T47D (cell line): ENCODE measurements around the gene OR11H6.
A peak's percentile ranks its signal among the peaks of the same experiment; 100 is the strongest.
"Not testable (repeated sequence)": the region's sequence is repeated elsewhere in the genome, so short reads cannot be mapped to it uniquely, and the experiment has no call there.

ENCODE experiments used
- DNase-seq, 2 experiments: peaks; one replicate each; pipeline versions ENCODE4 v3.0.0 to v3.0.0-alpha.2; 2011 to 2012; ENCODE audit warnings: low read depth in 1 of 2, low spot score in 1 of 2
- JUND ChIP-seq: IDR thresholded peaks from 2 replicates; pipeline ENCODE4 v1.6.1; 2012; ENCODE audit warnings: low read depth
- in situ Hi-C: cut with HindIII; loops from 2 replicates; pipeline ENCODE4 v1.10.0; 2016; ENCODE audit warnings: low sequenced_read_pairs, low pct_unique_long_range_greater_than_20kb

OR11H6 gene

DNA sequence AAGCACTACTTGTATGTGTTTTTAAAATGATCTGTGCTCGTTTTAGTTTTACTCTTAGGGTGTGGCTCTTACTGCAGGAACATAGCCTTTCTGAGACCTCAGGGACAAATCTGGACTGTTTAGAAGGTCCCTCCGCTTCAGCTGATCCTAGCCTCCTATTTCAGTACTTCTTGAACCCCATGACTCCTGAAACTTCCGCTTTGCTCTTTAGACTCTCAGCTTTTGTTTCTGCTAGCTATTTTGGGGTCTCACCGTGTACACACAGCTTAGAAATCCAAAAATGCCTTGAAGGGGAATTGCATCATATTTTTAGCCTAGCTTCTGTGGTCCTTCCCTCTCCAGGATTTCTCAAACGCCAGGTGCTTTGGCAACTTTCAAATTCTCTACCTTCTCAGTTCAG is 24.5 kb upstream of the OR11H6 start:
- in situ Hi-C loops: no loop called here
- DNase-seq: no peak
- no peak for TF ChIP-seq JUND

DNA sequence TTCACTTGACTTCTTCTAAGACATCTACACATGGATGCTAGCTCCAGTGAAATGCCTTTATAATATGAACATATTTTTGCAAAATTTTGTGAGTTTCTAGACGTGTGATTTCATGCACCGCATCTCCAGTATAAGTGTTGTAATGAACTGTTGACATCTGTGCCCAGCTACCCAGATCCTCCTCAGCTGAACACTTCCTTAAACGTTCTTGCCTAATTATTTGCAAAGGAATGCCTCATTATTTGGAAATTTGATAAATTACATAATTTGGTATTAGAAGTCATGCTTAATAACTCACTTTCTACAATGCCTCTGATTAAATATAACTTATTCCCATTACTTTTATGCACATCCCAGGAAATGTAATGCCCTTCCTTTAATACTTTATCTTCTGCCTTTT is 18.8 kb upstream of the OR11H6 start:
- no peak for DNase-seq
- in situ Hi-C loops: no loop called here
- no peak for TF ChIP-seq JUND

DNA sequence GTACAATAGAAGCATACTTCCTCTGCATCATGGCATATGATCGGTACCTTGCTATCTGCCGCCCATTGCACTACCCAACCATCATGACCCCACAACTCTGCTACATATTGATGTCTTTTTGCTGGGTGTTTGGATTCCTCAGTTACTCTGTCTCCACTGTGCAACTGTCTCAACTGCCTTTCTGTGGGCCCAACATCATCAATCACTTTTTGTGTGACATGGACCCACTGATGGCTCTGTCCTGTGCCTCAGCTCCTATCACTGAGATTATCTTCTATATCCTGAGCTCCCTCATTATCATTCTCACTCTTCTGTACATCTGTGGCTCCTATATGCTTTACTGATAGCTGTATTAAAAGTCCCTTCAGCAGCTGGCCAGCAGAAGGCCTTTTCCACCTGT is 13.9 kb upstream of the OR11H6 start:
- DNase-seq: no peak
- TF ChIP-seq JUND: no peak
- in situ Hi-C loops: no loop called here

DNA sequence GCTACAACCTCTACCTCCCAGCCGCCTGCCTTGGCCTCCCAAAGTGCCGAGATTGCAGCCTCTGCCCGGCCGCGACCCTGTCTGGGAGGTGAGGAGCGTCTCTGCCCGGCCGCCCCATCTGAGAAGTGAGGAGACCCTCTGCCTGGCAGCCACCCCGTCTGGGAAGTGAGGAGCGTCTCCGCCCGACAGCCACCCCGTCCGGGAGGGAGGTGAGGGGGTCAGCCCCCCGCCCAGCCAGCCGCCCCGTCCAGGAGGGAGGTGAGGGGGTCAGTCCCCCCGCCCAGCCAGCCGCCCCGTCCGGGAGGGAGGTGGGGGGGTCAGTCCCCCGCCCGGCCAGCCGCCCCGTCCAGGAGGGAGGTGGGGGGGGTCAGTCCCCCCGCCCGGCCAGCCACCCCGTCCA is 11.1 kb upstream of the OR11H6 start:
- DNase-seq, in situ Hi-C loops: not testable (repeated sequence)

DNA sequence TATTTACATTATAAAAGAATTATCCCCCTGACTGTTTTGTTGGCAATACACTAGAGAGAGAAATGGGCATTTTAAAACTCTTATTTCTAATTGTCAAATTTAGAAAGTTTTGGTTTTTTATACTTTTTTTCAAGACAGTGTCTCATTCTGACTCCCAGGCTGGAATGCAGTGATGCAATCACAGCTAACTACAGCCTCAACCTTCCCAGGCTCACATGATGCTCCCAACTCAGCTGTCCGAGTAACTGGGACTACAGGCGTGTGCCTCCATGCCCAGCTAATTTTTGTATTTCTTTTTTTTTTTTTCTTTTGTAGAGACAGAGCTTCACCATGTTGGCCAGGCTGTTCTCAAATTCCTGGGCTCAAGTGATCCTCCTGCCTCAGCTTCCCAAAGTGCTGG is 8.3 kb upstream of the OR11H6 start:
- in situ Hi-C loops: no loop called here

DNA sequence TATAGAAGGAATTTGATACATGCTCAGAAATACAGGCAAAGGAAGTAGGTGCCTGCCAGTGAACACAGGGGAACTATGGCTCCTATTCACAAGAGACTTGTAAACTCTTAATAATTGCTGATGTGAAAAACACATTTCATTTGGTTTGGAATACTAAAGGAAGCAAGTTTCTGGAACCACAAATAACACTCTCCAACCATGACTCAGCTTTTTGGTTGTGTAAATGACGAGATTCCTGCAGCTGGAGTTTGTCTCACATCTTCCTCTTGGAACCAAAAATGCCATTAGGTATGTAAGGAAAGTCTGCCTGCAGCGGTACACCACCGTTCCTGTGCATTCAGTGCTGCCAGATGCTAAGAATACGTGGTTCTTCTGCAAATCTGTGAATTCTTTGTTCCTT is 4.5 kb upstream of the OR11H6 start:
- no peak for TF ChIP-seq JUND
- peak in 1 of 2 experiments; percentile 6 for DNase-seq
- in situ Hi-C loops: no loop called here

More for the DNA sequence above, 8.3 kb upstream of the OR11H6 start:
- no peak for DNase-seq
- no peak for TF ChIP-seq JUND

DNA sequence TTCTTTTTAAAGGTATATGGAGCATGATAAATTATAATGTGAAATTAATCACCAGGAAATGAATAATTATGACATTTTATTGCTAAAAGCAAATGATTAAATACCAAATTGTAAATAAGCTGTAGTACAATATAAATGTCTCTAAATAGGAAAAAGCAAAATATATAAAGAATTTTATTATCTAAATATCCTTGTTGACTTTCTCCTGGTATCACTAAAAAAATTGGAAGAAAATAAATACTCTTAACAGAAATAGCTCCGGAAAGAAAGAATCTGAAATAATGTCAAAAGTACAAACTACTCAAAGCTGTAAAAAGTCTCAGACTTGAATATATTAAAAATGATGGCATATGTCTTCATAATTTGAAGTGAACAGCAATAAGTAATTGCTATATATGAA is 5.2 kb downstream of the OR11H6 start, which contains the start of gene OR11H7:
OR11H7 (plus strand) TSS at position 301 of the 400 bp plus-strand sequence.
- no peak for DNase-seq
- no peak for TF ChIP-seq JUND
- in situ Hi-C loops: no loop called here

DNA sequence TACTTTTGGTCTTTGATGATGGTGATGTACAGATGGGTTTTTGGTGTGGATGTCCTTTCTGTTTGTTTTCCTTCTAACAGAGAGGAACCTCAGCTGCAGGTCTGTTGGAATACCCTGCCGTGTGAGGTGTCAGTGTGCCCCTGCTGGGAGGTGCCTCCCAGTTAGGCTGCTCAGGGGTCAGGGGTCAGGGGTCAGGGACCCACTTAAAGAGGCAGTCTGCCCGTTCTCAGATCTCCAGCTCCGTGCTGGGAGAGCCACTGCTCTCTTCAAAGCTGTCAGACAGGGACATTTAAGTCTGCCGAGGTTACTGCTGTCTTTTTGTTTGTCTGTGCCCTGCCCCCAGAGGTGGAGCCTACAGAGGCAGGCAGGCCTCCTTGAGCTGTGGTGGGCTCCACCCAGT is 11.9 kb downstream of the OR11H6 start:
- in situ Hi-C loops, DNase-seq: not testable (repeated sequence)

DNA sequence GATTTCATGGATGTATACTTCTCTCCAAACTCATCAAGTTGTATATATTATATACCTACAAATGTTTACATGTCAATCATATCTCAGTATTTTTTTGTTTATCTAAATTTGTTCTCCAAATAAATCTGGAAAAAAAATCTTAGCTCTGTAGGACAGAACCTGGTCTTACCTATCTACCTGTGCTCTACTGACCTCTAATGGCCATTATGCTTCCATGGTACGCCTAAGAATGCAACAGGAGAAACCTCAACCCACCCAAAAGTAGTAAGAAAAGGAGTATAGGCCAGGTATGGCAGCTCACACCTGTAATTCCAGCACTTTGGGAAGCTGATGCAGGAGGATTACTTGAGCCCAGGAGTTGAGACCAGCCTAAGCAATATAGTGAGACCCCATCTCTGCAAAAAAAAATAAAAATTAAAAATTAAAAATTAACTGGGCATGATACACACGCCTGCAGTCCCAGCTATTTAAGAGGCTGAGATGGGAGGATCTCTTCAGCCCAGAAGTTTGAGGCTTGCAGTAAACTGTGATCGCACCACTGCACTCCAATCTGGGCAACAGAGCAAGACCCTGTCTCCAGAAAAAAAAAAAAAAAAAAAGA is 24.2 kb downstream of the OR11H6 start:
- in situ Hi-C loops: no loop called here
- TF ChIP-seq JUND: no peak
- peak; percentile 7 to 65 for DNase-seq

DNA sequence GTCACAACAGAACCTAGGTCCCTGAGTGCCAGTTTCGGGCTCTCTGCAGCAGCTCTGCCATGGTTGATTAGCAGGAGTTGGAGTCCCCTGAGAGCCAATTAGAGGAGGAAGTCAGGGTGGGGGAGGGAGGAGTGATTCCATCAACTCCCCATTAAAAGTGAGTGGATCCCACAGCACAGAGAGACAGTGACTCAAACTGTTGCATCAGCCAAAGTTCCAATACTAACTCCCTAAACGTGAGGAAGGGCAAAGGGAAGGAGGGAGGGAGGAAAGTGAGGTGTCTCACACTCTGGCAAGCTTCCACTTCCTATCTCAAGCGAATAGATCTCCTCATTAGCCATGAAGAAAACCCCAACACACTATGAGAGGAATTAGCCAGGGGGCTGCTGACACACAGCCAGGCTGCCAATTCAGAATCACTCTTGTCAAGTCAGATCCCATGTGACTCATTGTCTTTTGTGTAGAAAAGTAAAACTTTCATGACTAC is 39.2 kb downstream of the OR11H6 start:
- in situ Hi-C loops: no loop called here
- DNase-seq: no peak
- no peak for TF ChIP-seq JUND

DNA sequence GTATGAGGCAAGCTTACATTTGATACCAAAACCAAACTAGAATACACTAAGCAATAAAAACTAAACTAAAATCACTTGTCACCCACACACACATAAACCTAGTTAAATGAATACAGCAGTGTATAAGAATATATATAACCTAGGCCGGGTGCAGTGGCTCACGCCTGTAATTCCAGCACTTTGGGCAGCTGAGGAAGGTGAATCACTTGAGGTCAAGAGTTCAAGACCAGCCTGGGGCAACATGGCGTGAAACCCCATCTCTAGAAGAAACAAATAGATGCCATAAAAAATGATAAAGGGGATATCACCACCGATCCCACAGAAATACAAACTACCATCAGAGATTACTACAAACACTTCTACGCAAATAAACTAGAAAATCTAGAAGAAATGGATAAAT is 40.9 kb downstream of the OR11H6 start:
- in situ Hi-C loops: not testable (repeated sequence)

DNA sequence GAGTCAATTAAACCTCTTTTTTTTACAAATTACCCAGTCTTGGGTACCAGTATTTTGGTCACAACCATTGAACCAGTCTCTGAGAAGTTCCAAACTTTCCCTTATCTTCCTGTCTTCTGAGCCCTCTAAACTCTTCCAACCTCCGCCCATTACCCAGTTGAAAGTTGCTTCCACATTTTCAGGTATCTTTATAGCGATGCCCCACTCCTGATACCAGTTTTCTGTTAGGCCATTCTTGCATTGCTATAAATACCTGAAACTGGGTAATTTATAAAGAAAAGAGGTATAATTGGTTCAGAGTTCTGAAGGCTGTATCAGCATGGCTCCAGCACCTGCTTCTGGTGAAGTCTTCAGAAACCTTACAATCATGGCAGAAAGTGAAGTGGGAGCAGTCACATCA is 50.6 kb downstream of the OR11H6 start:
- no peak for DNase-seq
- in situ Hi-C loops: no loop called here
- no peak for TF ChIP-seq JUND

More for the DNA sequence above, 40.9 kb downstream of the OR11H6 start:
- not testable (repeated sequence) for DNase-seq
